H9 (cell line): Measurements from ENCODE around the gene BTN1A1. TPM values are rescaled to one million over a fixed set of nuclear protein-coding genes. Genes with fewer than 3 reads are reported as not detected.
A peak's percentile ranks its signal among the peaks of the same experiment; 100 is the strongest.

Source experiments
- DNase-seq: peaks from one replicate; pipeline ENCODE4 v3.0.0-alpha.2; 2017
- H2AFZ ChIP-seq: one replicate; pipeline ENCODE4 v1.6.1; 2013; ENCODE audit warnings: mild to moderate bottlenecking, low read length, control low read depth, moderate library complexity
- H2AK5ac ChIP-seq: 2 replicates; pipeline ENCODE4 v1.6.1; 2013; ENCODE audit warnings: low read length, control low read depth, mixed read lengths; ENCODE audit not compliant: insufficient read length
- H2BK120ac ChIP-seq: one replicate; pipeline ENCODE4 v1.6.1; 2013; ENCODE audit warnings: low read depth, mild to moderate bottlenecking, low read length, control low read depth, inconsistent platforms; ENCODE audit not compliant: poor library complexity, severe bottlenecking
- H2BK12ac ChIP-seq: 2 replicates; pipeline ENCODE4 v1.6.1; 2013; ENCODE audit warnings: low read length, control low read depth, mixed read lengths, low read depth; ENCODE audit not compliant: insufficient read length
- H2BK15ac ChIP-seq: 2 replicates; pipeline ENCODE4 v1.6.1; 2013; ENCODE audit warnings: low read depth, low read length, control low read depth
- H2BK20ac ChIP-seq: one replicate; pipeline ENCODE4 v1.6.1; 2013; ENCODE audit warnings: low read depth, mild to moderate bottlenecking, low read length, control low read depth, inconsistent platforms; ENCODE audit not compliant: poor library complexity, severe bottlenecking
- H2BK5ac ChIP-seq: 2 replicates; pipeline ENCODE4 v1.6.1; 2013; ENCODE audit warnings: low read length, control low read depth, mixed read lengths; ENCODE audit not compliant: insufficient read length
- H3K14ac ChIP-seq: 2 replicates; pipeline ENCODE4 v1.6.1; 2013; ENCODE audit warnings: low read length, control low read depth; ENCODE audit not compliant: insufficient read depth
- H3K18ac ChIP-seq: 2 replicates; pipeline ENCODE4 v1.6.1; 2013; ENCODE audit warnings: low read depth, mild to moderate bottlenecking, mixed read lengths, low read length, control low read depth; ENCODE audit not compliant: insufficient read length
- H3K23ac ChIP-seq: 2 replicates; pipeline ENCODE4 v1.6.1; 2013; ENCODE audit warnings: low read length, control low read depth, mixed read lengths, low read depth; ENCODE audit not compliant: insufficient read length
- H3K23me2 ChIP-seq: 2 replicates; pipeline ENCODE4 v1.6.1; 2013; ENCODE audit warnings: low read depth, mild to moderate bottlenecking, mixed read lengths, low read length, control low read depth; ENCODE audit not compliant: insufficient read length, poor library complexity, severe bottlenecking
- H3K27ac ChIP-seq: 2 replicates; pipeline ENCODE4 v1.5.1; 2013; ENCODE audit warnings: low read length, control low read depth, mixed read lengths, low read depth; ENCODE audit not compliant: insufficient read length
- H3K27me3 ChIP-seq: 2 replicates; pipeline ENCODE4 v1.6.1; 2013; ENCODE audit warnings: low read length, control low read depth, inconsistent platforms; ENCODE audit not compliant: insufficient read depth
- H3K4ac ChIP-seq: 2 replicates; pipeline ENCODE4 v1.6.1; 2013; ENCODE audit warnings: low read depth, mild to moderate bottlenecking, control low read depth, inconsistent platforms, low read length, moderate library complexity
- H3K4me1 ChIP-seq: 2 replicates; pipeline ENCODE4 v1.6.1; 2013; ENCODE audit warnings: low read length, control low read depth, inconsistent platforms; ENCODE audit not compliant: insufficient read depth
- H3K4me2 ChIP-seq: 2 replicates; pipeline ENCODE4 v1.6.1; 2013; ENCODE audit warnings: low read length, control low read depth, mixed read lengths; ENCODE audit not compliant: insufficient read length, insufficient read depth
- H3K56ac ChIP-seq: 2 replicates; pipeline ENCODE4 v1.6.1; 2013; ENCODE audit warnings: low read depth, mild to moderate bottlenecking, mixed read lengths, low read length, control low read depth; ENCODE audit not compliant: insufficient read length
- H3K79me1 ChIP-seq: 2 replicates; pipeline ENCODE4 v1.6.1; 2013; ENCODE audit warnings: low read depth, mild to moderate bottlenecking, moderate library complexity, low read length, control low read depth, inconsistent platforms; ENCODE audit not compliant: insufficient read depth, poor library complexity, severe bottlenecking
- H3K79me2 ChIP-seq: 2 replicates; pipeline ENCODE4 v1.6.1; 2013; ENCODE audit warnings: low read length, control low read depth, inconsistent platforms; ENCODE audit not compliant: insufficient read depth
- H3K9ac ChIP-seq: 2 replicates; pipeline ENCODE4 v1.6.1; 2013; ENCODE audit warnings: low read length, control low read depth, mixed read lengths; ENCODE audit not compliant: insufficient read length; ENCODE audit errors: extremely low read depth
- H3K9me3 ChIP-seq: one replicate; pipeline ENCODE4 v1.6.1; 2013; ENCODE audit warnings: low read depth, low read length, inconsistent platforms; ENCODE audit not compliant: control insufficient read depth
- H3T11ph ChIP-seq: one replicate; pipeline ENCODE4 v1.6.1; 2013; ENCODE audit warnings: mild to moderate bottlenecking, low read length, control low read depth, inconsistent platforms
- H4K20me1 ChIP-seq: one replicate; pipeline ENCODE4 v1.6.1; 2013; ENCODE audit not compliant: control insufficient read depth, insufficient read length, insufficient read depth
- H4K5ac ChIP-seq: 2 replicates; pipeline ENCODE4 v1.6.1; 2013; ENCODE audit warnings: low read depth, mild to moderate bottlenecking, mixed read lengths, low read length, control low read depth; ENCODE audit not compliant: insufficient read length
- H4K8ac ChIP-seq: replicated peaks from 2 replicates; pipeline ENCODE4 v1.6.1; 2013; ENCODE audit warnings: low read length, control low read depth, mixed read lengths, low read depth; ENCODE audit not compliant: insufficient read length
- H4K91ac ChIP-seq: 2 replicates; pipeline ENCODE4 v1.6.1; 2013; ENCODE audit warnings: low read depth, mild to moderate bottlenecking, moderate library complexity, mixed read lengths, low read length, control low read depth; ENCODE audit not compliant: insufficient read length
- H3K27ac Mint-ChIP-seq, 3 experiments: 2 replicates in 2 of 3; 3 replicates in 1 of 3; pipeline ENCODE4 v1.8.0; 2020 to 2021; ENCODE audit warnings: mixed read lengths in 3 of 3, mild to moderate bottlenecking in 1 of 3, moderate library complexity in 1 of 3
- H3K27me3 Mint-ChIP-seq: 2 replicates; pipeline ENCODE4 v1.8.0; 2021; ENCODE audit warnings: low read depth, mild to moderate bottlenecking, moderate library complexity, mixed read lengths
- H3K36me3 Mint-ChIP-seq, 3 experiments: 2 replicates in 2 of 3; 3 replicates in 1 of 3; pipeline ENCODE4 v1.8.0; 2020 to 2021; ENCODE audit warnings: low read depth in 3 of 3, mixed read lengths in 3 of 3; ENCODE audit not compliant: insufficient read depth in 1 of 3
- H3K4me1 Mint-ChIP-seq, 2 experiments: 2 replicates each; pipeline ENCODE4 v1.8.0; 2020; ENCODE audit warnings: mixed read lengths in 2 of 2
- H3K4me3 Mint-ChIP-seq, 2 experiments: 2 replicates in 1 of 2; 3 replicates in 1 of 2; pipeline ENCODE4 v1.8.0; 2020 to 2021; ENCODE audit warnings: mild to moderate bottlenecking in 2 of 2, mixed read lengths in 2 of 2, moderate library complexity in 1 of 2
- H3K9me3 Mint-ChIP-seq, 2 experiments: 2 replicates in 1 of 2; 3 replicates in 1 of 2; pipeline ENCODE4 v1.8.0; 2020; ENCODE audit warnings: mild to moderate bottlenecking in 2 of 2, mixed read lengths in 2 of 2, moderate library complexity in 1 of 2
- CTCF ChIP-seq: fragments of 200-600 bp; sonication (generic); conservative IDR thresholded peaks from 3 replicates; pipeline ENCODE4 v1.8.0; 2021; ENCODE audit warnings: antibody characterized with exemption, mild to moderate bottlenecking
- WGBS: extraction: QIAGEN DNeasy Blood & Tissue Kit; methylation state at CpG from one replicate; pipeline ENCODE4 v1.1.7; 2013; ENCODE audit warnings: missing lambda C conversion rate, low lambda C conversion rate, mixed read lengths; ENCODE audit not compliant: insufficient read length; ENCODE audit errors: extremely low coverage; 5-methylcytosine and 5-hydroxymethylcytosine counted together
- long read RNA-seq: library from polyadenylated mRNA; unstranded; transcript quantifications from one replicate; pipeline ENCODE4 v2.0.0, GENCODE V29; 2020
- total RNA-seq: library from RNA; stranded (reverse); gene quantifications from 2 replicates; pipeline ENCODE4 v1.2.1, GENCODE V29; 2021

The BTN1A1 gene
- total RNA-seq = 0.15 and 0.18 TPM in 2 replicates
- long read RNA-seq = 0 reads

- no peaks in the 10 kb centered on the region for H3K9me3 ChIP-seq
- H2BK12ac ChIP-seq = no peak within 1 kb of the TSS
- peaks cover 8% of the 10 kb centered on the region for H3K23me2 ChIP-seq
- H3K27me3 ChIP-seq = peaks cover 20% of the 10 kb centered on the region
- peak within 1 kb of the TSS; percentile 59 for H3K4me2 ChIP-seq
- WGBS = no CpG with 5 or more reads among the region's 2 CpGs
- no peak within 1 kb of the TSS for H3K9ac ChIP-seq
- H3K18ac ChIP-seq = no peak within 1 kb of the TSS
- no peak within 1 kb of the TSS for H3K27ac ChIP-seq
- Mint-ChIP-seq H3K4me1 (peaks cover 21 to 24% of the 10 kb centered on the region in 2 experiments), H3K9me3 (no peaks in the 10 kb centered on the region; a peak in 2 of 5 replicates), H3K36me3 (no peaks in the 10 kb centered on the region), H3K27ac (no peak within 1 kb of the TSS; a peak in 1 of 7 replicates), H3K4me3 (peak within 1 kb of the TSS; percentile 64 to 80), H3K27me3 (peaks cover 55% of the 10 kb centered on the region)
- no peak within 1 kb of the TSS for H3T11ph ChIP-seq
- no peak within 1 kb of the TSS for H2BK20ac ChIP-seq
- H4K8ac ChIP-seq = no peak within 1 kb of the TSS
- 0 out of 3 replicates have a peak, but pooled peaks have one; percentile 13 for TF ChIP-seq CTCF
- H3K56ac ChIP-seq = no peak within 1 kb of the TSS
- no peak within 1 kb of the TSS for H2BK15ac ChIP-seq
- H3K4ac ChIP-seq = no peak within 1 kb of the TSS
- no peak within 1 kb of the TSS for H4K5ac ChIP-seq
- no peaks in the 10 kb centered on the region for H4K20me1 ChIP-seq
- no peak within 1 kb of the TSS for H3K23ac ChIP-seq
- H3K79me1 ChIP-seq = no peaks in the 10 kb centered on the region
- H4K91ac ChIP-seq = no peak within 1 kb of the TSS
- no peak within 1 kb of the TSS for H2BK5ac ChIP-seq
- no peak within 1 kb of the TSS for H2AFZ ChIP-seq
- peak; percentile 55 for DNase-seq
- no peak within 1 kb of the TSS for H3K14ac ChIP-seq
- H3K4me1 ChIP-seq = peaks cover 2% of the 10 kb centered on the region; the same call in 1 of the 2 replicates
- no peaks in the 10 kb centered on the region for H3K79me2 ChIP-seq
- H2AK5ac ChIP-seq = no peak within 1 kb of the TSS
- H2BK120ac ChIP-seq = no peak within 1 kb of the TSS
Observed at GRCh38 chr6:26500102-26500501, at the start of gene BTN1A1. TSS of gene BTN1A1 (plus strand) at chr6:26500303. CDS start at chr6:26501287, 984 bp downstream.
